ENCODE results near the gene SPIN2A. TPM values are rescaled to one million over a fixed set of nuclear protein-coding genes. Genes with fewer than 3 reads are reported as not detected.
"Not testable (repeated sequence)": the region's sequence is repeated elsewhere in the genome, so short reads cannot be mapped to it uniquely, and the experiment has no call there.

SPIN2A gene
- total and polyA plus RNA-seq, 10 of the 15 experiments (the other 5 are each of a cell fraction or from before 2014, with no cell fraction given), result 0.09 to 0.45 (median 0.34) TPM; not detected in 1

DNA sequence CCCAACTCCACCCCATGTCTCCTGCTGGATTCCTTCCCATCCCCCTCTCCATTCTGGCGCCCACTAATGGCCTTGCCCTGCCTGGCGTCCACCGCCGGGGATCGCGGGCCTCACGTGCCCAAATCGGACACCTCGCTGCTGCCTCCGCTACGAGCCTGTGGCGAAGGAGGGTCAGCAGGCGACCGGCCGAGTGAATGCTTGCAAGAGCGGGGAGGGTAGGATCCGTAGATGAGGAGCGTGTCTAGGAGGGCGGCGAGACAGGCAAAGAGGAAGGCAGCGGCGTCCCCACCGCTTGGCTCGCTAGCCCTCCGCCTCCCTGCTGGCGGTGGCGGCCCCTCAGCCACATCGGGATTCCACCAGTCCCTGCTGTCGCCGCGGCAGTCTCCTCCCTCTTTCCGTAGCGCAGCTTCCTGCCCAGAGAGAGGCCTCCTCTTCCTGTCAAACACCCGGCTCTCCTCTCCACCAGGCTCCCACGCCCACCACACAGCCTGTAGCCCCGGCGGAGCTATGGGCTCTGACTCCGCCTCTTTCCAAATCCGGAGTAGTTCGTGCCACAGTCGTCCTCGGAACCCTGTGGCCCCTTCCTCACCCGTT, 15.9 kb downstream of the SPIN2A start, which contains the start of gene SPIN2B (continued):
- TF ChIP-seq, protein P1, sequence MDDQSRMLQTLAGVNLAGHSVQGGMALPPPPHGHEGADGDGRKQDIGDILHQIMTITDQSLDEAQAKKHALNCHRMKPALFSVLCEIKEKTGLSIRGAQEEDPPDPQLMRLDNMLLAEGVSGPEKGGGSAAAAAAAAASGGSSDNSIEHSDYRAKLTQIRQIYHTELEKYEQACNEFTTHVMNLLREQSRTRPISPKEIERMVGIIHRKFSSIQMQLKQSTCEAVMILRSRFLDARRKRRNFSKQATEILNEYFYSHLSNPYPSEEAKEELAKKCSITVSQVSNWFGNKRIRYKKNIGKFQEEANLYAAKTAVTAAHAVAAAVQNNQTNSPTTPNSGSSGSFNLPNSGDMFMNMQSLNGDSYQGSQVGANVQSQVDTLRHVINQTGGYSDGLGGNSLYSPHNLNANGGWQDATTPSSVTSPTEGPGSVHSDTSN (IDR thresholded peaks at IDR 0.05; ENCODE audit: insufficient replicate concordance, low read depth, low read length), result no peak
- no peak for TF ChIP-seq SUPT20H (IDR thresholded peaks at IDR 0.05; ENCODE audit: borderline replicate concordance, control insufficient read depth, low read depth, low read length)
- TF ChIP-seq POLR2AphosphoS2 (IDR thresholded peaks at IDR 0.05; ENCODE audit: low read depth, low read length), result 0 out of 2 replicates have a peak, but pooled peaks have one; percentile 48
- TF ChIP-seq HDGF (IDR thresholded peaks at IDR 0.05), result peak; percentile 27; the same call in 1 of the 2 replicates
- no peak for TF ChIP-seq MYB (IDR thresholded peaks at IDR 0.05; ENCODE audit: borderline replicate concordance, low read depth, low read length)
- TF ChIP-seq KLF5 (IDR thresholded peaks at IDR 0.05; ENCODE audit: partially characterized antibody), result peak; percentile 37
- TF ChIP-seq, protein P2, sequence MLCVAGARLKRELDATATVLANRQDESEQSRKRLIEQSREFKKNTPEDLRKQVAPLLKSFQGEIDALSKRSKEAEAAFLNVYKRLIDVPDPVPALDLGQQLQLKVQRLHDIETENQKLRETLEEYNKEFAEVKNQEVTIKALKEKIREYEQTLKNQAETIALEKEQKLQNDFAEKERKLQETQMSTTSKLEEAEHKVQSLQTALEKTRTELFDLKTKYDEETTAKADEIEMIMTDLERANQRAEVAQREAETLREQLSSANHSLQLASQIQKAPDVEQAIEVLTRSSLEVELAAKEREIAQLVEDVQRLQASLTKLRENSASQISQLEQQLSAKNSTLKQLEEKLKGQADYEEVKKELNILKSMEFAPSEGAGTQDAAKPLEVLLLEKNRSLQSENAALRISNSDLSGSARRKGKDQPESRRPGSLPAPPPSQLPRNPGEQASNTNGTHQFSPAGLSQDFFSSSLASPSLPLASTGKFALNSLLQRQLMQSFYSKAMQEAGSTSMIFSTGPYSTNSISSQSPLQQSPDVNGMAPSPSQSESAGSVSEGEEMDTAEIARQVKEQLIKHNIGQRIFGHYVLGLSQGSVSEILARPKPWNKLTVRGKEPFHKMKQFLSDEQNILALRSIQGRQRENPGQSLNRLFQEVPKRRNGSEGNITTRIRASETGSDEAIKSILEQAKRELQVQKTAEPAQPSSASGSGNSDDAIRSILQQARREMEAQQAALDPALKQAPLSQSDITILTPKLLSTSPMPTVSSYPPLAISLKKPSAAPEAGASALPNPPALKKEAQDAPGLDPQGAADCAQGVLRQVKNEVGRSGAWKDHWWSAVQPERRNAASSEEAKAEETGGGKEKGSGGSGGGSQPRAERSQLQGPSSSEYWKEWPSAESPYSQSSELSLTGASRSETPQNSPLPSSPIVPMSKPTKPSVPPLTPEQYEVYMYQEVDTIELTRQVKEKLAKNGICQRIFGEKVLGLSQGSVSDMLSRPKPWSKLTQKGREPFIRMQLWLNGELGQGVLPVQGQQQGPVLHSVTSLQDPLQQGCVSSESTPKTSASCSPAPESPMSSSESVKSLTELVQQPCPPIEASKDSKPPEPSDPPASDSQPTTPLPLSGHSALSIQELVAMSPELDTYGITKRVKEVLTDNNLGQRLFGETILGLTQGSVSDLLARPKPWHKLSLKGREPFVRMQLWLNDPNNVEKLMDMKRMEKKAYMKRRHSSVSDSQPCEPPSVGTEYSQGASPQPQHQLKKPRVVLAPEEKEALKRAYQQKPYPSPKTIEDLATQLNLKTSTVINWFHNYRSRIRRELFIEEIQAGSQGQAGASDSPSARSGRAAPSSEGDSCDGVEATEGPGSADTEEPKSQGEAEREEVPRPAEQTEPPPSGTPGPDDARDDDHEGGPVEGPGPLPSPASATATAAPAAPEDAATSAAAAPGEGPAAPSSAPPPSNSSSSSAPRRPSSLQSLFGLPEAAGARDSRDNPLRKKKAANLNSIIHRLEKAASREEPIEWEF (IDR thresholded peaks at IDR 0.05; ENCODE audit: insufficient replicate concordance, low read depth, low read length), result no peak
- no peak for TF ChIP-seq SIX5 (IDR thresholded peaks at IDR 0.05; ENCODE audit: low read depth, low read length, severe bottlenecking)
- no peak for TF ChIP-seq CHD2 (IDR thresholded peaks at IDR 0.05; ENCODE audit: borderline replicate concordance, low read depth, low read length)
- TF ChIP-seq, protein P3, sequence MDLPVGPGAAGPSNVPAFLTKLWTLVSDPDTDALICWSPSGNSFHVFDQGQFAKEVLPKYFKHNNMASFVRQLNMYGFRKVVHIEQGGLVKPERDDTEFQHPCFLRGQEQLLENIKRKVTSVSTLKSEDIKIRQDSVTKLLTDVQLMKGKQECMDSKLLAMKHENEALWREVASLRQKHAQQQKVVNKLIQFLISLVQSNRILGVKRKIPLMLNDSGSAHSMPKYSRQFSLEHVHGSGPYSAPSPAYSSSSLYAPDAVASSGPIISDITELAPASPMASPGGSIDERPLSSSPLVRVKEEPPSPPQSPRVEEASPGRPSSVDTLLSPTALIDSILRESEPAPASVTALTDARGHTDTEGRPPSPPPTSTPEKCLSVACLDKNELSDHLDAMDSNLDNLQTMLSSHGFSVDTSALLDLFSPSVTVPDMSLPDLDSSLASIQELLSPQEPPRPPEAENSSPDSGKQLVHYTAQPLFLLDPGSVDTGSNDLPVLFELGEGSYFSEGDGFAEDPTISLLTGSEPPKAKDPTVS (IDR thresholded peaks at IDR 0.05; ENCODE audit: low read depth, low read length), result no peak
- peak; percentile 65 for TF ChIP-seq IKZF1 (conservative IDR thresholded peaks at IDR 0.05)

DNA sequence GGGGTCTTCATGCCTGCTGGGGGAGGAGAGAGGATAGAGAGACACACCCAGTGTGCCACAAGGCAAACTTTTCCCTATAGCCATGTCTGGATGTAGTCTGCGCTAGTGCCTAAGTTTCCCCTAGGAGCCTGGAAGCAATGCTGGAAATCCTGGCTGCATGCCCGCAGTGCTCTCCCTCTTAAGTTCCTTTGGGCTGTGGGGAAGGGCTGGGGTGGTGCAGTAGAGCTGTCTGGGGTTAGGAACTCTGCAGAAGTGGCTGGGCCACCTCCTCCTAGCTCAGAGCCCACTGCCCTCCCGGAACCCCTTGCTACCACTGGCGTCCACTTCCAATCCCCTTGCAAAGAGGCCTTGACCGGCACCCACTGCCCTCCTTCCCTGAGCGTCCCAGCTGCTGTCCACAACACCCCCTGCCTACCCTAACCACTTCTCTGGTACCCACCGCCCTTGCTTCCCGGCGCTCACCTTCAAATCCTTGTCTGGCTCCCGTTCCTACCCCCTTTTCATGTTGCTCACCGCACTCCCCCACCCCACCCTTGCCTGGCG, 16.5 kb downstream of the SPIN2A start:
- in situ Hi-C loops (cut with MboI); FAIRE-seq; H3K27me3 ChIP-seq (replicated peaks in 1 of 2; ENCODE audit: control insufficient read depth in 2 of 2, insufficient read depth in 2 of 2, low read length in 1 of 2); ATAC-seq; H4K20me1 ChIP-seq (ENCODE audit: control insufficient read depth, insufficient read depth); H3K9me3 ChIP-seq (replicated peaks; ENCODE audit: control insufficient read depth, insufficient read depth, low read length); BruUV-seq (replicated peaks); DNase-seq (ENCODE audit: low read depth, low spot score); POLR2A ChIA-PET; H3K4me1 ChIP-seq (ENCODE audit: control insufficient read depth, insufficient read depth, low read length); H3K36me3 ChIP-seq (ENCODE audit: control insufficient read depth in 2 of 2, insufficient read depth in 2 of 2, low read length in 1 of 2); SMC1A ChIA-PET (ENCODE audit: uncharacterized antibody, unreplicated experiment); H2AFZ ChIP-seq (ENCODE audit: control insufficient read depth, low read depth, low read length); H3K79me2 ChIP-seq (ENCODE audit: control insufficient read depth, insufficient read depth, low read length); CTCF ChIA-PET: not testable (repeated sequence)
- Histone ChIP-seq H3K27ac (ENCODE audit: control insufficient read depth, insufficient read depth) (peak overlapping the region; percentile 65), H3K9ac (ENCODE audit: control insufficient read depth, insufficient read depth, low read length) (peak overlapping the region; percentile 54), H3K4me2 (ENCODE audit: control insufficient read depth, insufficient read depth) (0 out of 2 replicates have a peak overlapping the region, but pooled peaks have one; percentile 15), H3K4me3 (peak overlapping the region; percentile 65)
- 21% methylated on average over 9 of the region's 12 CpGs for WGBS (ENCODE audit: insufficient coverage, insufficient replicate concordance, low lambda C conversion rate, missing lambda C conversion rate)
- intact Hi-C loops (cut with micrococcal nuclease; ENCODE audit: unreplicated experiment), result loop anchor here (1.0 to 10.0 kb wide), 4 partner anchors 125 to 366 kb away; partner anchors contain the start of genes FAAH2 and SPIN3
- RAD21 ChIA-PET (ENCODE audit: unreplicated experiment), result interaction anchor here (1.7 kb wide), 1 partner anchor 125 kb away, joined by 3 read pairs; the partner anchor contains the start of gene SPIN3

Data from GM12878 (cell line).